ENCODE data around the gene SPATA6L. TPM values are rescaled to one million over a fixed set of nuclear protein-coding genes. Genes with fewer than 3 reads are reported as not detected.

Gene SPATA6L
- total and polyA plus RNA-seq, 2 of the 4 experiments (the other 2 are of a cell fraction): 0.18 to 0.84 TPM

GRCh38 chr9:4670591-4670990 lies 4.3 kb upstream of the SPATA6L start:
- Histone ChIP-seq H3K4ac (ENCODE audit: low read depth, low read length) (no peak overlapping the region), H4K91ac (ENCODE audit: insufficient read depth, low read depth, low read length) (no peak overlapping the region), H4K20me1 (ENCODE audit: insufficient read depth, low read length) (no peaks in the 10 kb centered on the region), H2BK5ac (ENCODE audit: low read depth, low read length, poor library complexity, severe bottlenecking) (no peak overlapping the region), H3K9me3 (ENCODE audit: control insufficient read depth, insufficient read depth, low read length) (no peaks in the 10 kb centered on the region), H2AFZ (replicated peaks; ENCODE audit: low read length, poor library complexity) (no peak overlapping the region), H2AK9ac (replicated peaks; ENCODE audit: low read depth, low read length, poor library complexity) (no peak overlapping the region), H3K36me3 (ENCODE audit: control insufficient read depth, insufficient read depth, low read length) (no peaks in the 10 kb centered on the region), H2AK5ac (ENCODE audit: low read depth, low read length) (no peak overlapping the region), H3K9ac (ENCODE audit: low read depth, low read length) (no peak overlapping the region), H4K5ac (ENCODE audit: low read depth, low read length) (no peak overlapping the region), H3K14ac (replicated peaks; ENCODE audit: low read depth, low read length) (no peak overlapping the region), H4K8ac (ENCODE audit: low read depth in 2 of 2, low read length in 2 of 2) (no peak overlapping the region), H3K4me3 (ENCODE audit: insufficient read depth, low read depth, low read length) (no peak overlapping the region), H3K23ac (ENCODE audit: low read depth, low read length) (no peak overlapping the region), H2BK120ac (ENCODE audit: low read depth, low read length) (no peak overlapping the region), H2BK20ac (ENCODE audit: low read depth, low read length) (no peak overlapping the region), H3K4me2 (ENCODE audit: low read depth, low read length) (no peak overlapping the region), H3K9me1 (ENCODE audit: insufficient read depth, low read length) (no peaks in the 10 kb centered on the region), H2BK15ac (ENCODE audit: low read depth, low read length) (no peak overlapping the region), H3K18ac (ENCODE audit: low read depth, low read length) (no peak overlapping the region), H3K27ac (ENCODE audit: insufficient read depth, low read length) (no peak overlapping the region), H3K4me1 (ENCODE audit: control insufficient read depth, insufficient read depth, low read length) (peaks cover 2% of the 10 kb centered on the region; the same call in 1 of the 2 replicates), H3K27me3 (ENCODE audit: control insufficient read depth, insufficient read depth, low read length) (no peaks in the 10 kb centered on the region; the same call in 1 of the 2 replicates), H3K79me1 (ENCODE audit: low read depth in 1 of 2, low read length in 2 of 2) (no peaks in the 10 kb centered on the region), H3K56ac (ENCODE audit: extremely low read depth, insufficient read depth, low read length) (no peak overlapping the region)
- intact Hi-C loops (cut with micrococcal nuclease): no loop called here
- dilution Hi-C loops (cut with HindIII; ENCODE audit: low sequenced_read_pairs, unreplicated experiment): no loop called here
- BruUV-seq (replicated peaks): no TSS peak
- POLR2A ChIA-PET (ENCODE audit: unreplicated experiment): no interaction called here
- DNase-seq (no peak), ATAC-seq (ENCODE audit: low read depth) (no peak)
- WGBS, 2 experiments (ENCODE audit: extremely low coverage in 2 of 2, insufficient read length in 1 of 2): no CpG with 5 or more reads among the region's 3 CpGs
- in situ Hi-C loops (cut with MboI; ENCODE audit: low sequenced_read_pairs): no loop called here
- CTCF ChIA-PET: interaction anchor here (0.9 kb wide), 1 partner anchor 9 kb away, joined by 3 read pairs; the partner anchor contains the start of gene CDC37L1
- TF ChIP-seq RFX5 (IDR thresholded peaks at IDR 0.05; ENCODE audit: low read depth, low read length) (no peak), MAZ (IDR thresholded peaks at IDR 0.05; ENCODE audit: borderline replicate concordance, low read depth, low read length) (no peak), NFE2L2 (IDR thresholded peaks at IDR 0.05; ENCODE audit: low read depth, low read length) (no peak), CEBPB (IDR thresholded peaks at IDR 0.05; ENCODE audit: low read depth, low read length) (no peak), SMC3 (IDR thresholded peaks at IDR 0.05; ENCODE audit: low read depth, low read length) (no peak), FOS (IDR thresholded peaks at IDR 0.05; ENCODE audit: low read depth, low read length) (no peak), RCOR1 (IDR thresholded peaks at IDR 0.05; ENCODE audit: insufficient replicate concordance, low read length) (no peak), MAFK (IDR thresholded peaks at IDR 0.05; ENCODE audit: low read depth, low read length) (no peak), CHD1 (IDR thresholded peaks at IDR 0.05; ENCODE audit: low read depth, low read length) (no peak), ELK1 (IDR thresholded peaks at IDR 0.05; ENCODE audit: borderline replicate concordance, low read depth, low read length) (no peak), USF2 (IDR thresholded peaks at IDR 0.05; ENCODE audit: low read depth, low read length) (no peak), CTCF (conservative IDR thresholded peaks at IDR 0.05; ENCODE audit: low read depth, low read length) (no peak), POLR2A (IDR thresholded peaks at IDR 0.05; ENCODE audit: low read depth, low read length) (no peak), BHLHE40 (IDR thresholded peaks at IDR 0.05; ENCODE audit: low read depth, low read length) (no peak), RAD21 (IDR thresholded peaks at IDR 0.05; ENCODE audit: low read length) (no peak), MXI1 (IDR thresholded peaks at IDR 0.05; ENCODE audit: borderline replicate concordance, low read depth, low read length) (no peak)
